GM21619 (cell line): ENCODE results near the gene TEX19.
"Not testable (repeated sequence)": the region's sequence is repeated elsewhere in the genome, so short reads cannot be mapped to it uniquely, and the experiment has no call there.

ENCODE experiments used
- ATAC-seq: cut with Tn5 transposase; IDR thresholded peaks from one replicate; pipeline ENCODE4 v1.9.1; 2021; ENCODE audit not compliant: unreplicated experiment

The TEX19 gene

DNA sequence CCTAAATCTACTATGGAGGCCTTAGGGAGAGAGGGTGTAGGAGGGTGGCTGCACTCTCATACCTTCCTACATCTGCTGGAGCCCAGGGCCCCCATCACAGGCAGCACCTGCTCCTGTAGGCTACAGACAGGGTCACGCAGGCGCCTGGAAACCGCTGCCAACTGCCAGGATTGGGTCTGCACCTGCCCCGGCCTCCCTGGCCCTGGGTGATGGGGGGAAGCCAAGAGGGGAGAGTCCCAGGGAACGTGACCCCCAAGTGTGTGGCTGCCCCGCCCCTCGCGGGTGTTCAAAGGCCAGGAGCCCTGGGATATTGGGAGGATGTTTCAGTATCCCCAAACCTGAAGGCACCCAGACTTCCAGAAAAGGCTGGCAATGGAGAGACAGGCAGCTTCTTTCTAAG, 5.6 kb upstream of the TEX19 start:
- ATAC-seq: no peak

DNA sequence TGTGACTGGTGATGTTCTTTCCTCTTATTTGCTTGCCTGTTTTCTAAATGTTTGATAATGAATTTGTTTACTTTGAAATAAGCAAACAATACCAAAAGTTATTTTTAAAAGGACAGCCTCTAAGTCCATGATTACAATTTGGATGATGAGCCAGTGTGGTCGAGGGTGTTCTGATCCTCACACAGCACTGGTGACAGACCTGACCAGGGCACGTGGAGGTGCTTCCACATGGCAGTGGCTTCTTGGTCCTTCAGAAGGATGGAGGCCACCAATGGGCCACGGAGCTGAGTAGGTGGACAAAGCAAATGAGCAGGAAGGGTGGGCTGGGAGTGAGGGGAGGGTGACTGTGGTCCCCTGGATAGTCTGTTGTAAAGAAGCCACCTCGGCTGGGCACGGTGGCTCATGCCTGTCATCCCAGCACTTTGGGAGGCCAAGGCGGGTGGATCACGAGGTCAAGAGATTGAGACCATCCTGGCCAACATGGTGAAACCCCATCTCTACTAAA, 4.2 kb upstream of the TEX19 start:
- no peak for ATAC-seq

DNA sequence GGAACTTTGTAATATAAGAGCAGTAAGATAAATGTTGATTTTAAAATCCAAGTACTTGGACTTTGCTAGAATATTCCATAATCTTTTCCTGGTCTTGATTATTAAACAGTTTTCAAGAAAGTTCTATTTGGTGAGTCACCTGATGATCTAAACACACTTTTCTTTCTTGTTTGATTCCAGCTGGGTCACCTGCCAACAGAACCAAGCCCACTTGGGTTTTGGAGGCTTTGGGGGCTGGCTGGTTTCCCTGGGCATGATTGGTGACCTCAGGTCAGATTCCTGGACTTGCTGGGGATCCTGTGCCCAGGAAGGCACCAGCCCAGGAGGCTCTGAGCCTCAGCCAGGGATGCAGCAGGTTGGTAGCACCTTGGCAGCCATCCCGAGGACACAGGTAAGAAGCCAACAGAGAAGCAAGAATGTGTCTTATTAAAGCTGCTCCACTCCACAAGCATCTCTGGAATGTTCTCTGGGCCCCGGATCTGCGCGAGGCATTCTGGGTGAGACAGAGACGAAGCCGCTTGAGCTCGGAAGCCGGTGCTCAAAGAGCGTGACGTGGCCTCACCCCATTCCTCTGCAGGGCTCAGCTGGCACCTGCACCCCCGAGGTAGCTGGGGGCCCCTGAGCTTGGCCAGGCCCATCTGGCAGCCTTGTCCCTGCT, 3.1 kb upstream of the TEX19 start:
- no peak for ATAC-seq

DNA sequence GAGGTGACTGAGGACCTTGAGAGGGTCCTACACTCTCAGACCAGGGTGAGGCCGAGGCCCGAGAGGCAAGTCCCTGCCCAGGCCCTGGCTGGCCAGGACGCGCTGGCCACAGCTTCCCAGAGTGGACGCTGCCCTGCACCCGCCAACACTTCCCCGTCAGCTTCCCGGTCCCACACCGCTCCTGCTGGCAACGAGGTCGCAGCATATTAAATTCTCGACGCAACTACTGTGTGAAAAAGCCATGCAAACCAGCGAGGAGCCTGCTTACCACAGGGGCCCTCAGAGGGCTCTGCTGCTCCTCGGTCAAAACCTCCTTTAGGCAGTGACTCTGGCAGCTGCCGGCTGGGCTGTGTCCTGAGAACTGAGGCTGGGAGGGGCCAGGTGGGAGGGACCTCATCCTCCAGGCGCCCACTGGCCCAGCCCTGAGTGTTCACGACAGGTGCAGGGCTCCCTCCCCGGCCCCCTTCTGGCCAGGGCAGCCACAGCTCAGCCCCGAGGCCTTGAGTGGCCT, 2.1 kb upstream of the TEX19 start:
- ATAC-seq: no peak

DNA sequence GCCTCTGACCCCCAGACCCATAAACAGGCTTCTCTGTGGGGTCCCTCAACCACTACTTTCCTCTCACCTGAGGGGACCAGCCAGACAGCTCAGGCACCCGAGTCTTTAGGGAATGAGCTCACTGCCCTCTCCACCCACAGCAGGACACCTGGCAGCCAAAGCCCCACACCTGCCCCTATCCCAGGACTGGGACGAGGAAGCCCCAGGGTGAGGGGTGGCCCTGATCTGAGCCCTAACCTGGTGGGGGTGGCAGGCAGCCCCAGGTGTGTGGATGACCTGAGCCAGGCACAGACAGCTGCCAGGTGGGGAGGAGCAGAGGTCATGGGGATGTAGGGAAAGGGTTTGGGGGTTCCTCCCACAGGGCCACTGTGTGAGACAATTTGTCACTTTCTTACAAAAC, 1.7 kb upstream of the TEX19 start:
- no peak for ATAC-seq

DNA sequence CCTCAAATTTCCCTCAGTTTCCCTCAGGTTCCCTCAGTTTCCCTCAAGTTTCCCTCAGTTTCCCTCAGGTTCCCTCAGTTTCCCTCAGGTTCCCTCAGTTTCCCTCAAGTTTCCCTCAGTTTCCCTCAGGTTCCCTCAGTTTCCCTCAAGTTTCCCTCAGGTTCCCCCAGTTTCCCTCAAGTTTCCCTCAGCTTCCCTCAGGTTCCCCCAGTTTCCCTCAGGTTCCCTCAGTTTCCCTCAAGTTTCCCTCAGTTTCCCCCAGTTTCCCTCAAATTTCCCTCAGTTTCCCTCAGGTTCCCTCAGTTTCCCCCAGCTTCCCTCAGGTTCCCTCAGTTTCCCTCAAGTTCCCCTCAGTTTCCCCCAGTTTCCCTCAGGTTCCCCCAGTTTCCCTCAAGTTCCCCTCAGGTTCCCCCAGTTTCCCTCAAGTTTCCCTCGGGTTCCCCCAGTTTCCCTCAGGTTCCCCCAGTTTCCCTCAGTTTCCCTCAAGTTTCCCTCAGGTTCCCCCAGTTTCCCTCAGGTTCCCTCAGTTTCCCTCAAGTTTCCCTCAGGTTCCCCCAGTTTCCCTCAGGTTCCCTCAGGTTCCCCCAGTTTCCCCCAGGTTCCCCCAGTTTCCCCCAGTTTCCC, 516 bp downstream of the TEX19 start:
- not testable (repeated sequence) for ATAC-seq

DNA sequence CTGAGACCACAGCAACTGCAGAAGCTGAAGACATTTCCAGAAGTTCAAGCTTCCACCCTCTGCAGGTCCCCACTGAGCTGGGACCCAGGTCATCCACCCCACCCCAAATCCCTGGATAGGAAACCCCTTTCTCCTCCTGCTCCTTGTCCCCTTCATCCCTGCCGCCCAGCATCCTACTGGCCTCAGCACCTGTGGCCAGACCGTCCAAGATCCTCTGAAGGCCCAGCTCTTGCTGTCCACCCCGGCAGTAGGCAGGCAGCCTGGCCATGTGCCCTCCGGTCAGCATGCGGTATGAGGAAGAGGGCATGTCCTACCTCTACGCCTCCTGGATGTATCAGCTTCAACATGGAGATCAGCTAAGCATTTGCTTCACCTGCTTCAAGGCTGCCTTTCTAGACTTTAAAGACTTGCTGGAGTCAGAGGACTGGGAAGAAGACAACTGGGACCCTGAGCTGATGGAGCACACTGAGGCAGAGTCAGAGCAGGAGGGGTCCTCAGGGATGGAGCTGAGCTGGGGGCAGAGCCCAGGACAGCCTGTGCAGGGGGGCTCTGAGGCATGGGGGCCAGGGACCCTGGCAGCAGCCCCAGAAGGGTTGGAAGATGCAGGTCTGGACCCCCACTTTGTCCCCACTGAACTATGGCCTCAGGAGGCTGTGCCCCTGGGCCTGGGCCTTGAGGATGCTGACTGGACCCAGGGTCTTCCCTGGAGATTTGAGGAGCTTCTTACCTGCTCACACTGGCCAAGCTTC, 3.0 kb downstream of the TEX19 start:
- no peak for ATAC-seq

DNA sequence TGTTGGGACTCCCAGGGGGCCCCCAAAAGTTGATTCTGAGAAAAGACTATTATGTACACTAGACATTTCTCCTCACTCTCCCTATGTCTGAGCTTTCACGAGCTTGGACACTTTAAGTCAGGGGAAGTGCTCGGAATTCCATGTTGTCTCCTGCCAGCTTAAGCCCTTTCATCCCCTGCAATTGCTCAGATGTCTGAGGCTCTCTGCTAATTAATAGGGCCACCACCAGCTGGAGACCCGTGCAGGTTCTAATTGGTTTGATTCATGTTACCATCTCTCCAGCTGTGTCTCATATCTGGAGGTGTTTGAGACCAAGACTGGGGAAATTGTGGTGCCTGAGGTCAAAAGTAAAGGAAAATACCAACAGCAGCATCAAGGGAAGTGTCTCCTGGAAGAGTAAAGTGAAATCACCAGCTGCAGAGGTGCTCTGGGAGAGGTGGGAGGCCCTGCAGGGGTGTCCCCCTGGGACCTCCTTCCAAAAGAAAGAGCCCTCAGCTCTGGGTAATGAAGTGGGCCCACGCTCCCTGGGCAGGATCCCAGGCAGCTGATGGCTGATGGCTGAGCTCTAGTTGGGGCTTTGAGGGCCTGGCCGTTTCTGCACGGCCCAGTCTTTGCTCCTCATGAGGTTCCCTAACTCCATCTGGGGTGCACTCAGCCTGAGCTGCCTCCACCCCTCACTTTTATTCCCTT, 6.7 kb downstream of the TEX19 start:
- ATAC-seq: no peak

DNA sequence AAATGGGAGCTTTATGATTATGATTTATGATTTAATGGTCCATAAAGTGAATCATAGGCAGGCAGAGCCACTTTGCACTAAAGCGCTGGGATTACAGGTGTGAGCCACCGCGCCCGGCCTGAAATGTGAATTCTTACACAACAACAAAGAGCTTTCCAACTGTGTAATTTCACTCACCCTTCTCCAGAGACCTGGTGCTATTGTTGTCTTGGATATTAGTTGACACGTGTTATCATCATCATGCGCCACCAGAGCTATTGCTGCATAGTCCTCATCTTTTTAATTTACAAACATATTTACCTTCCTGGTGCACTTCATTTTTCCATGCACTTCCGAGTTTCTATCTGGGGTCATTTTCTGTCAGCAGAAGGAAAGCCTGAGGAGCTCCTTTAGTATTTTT, 7.7 kb downstream of the TEX19 start:
- ATAC-seq: no peak

DNA sequence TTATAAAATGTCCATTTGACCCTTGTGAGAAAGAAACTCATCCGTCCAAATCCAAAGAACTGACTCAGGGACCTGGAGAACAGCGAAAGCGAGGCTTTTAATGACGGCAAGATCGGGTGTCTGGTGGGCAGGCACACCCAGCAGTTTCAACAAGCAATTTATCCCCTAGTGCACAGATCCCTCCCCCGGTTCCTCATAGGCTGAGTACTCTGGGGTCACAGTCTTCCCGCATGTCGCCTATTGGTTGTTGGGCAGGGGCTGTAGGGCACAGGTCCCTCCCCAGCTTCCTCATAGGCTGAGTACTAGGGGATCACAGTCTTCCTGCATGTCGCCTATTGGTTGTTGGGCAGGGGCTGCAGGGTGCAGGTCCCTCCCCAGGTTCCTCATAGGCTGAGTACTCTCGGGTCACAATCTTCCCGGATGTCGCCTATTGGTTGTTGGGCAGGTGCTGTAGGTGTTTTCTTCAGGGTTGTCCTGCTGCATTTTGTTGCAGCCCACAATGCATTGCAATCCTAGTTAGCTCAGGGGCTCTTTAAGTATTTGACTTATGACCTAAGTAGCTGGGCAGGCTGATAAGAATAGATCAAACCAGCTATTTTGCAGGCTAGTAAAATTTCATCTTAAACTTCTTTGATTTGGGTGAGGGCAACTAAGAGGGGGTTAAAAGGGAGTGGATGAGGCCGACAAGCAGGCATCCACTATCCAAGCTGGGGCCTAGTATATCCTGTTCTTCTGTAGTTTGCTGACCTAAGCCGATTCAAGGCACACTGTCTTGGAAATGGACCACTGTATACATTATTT, 8.9 kb downstream of the TEX19 start:
- ATAC-seq: no peak

DNA sequence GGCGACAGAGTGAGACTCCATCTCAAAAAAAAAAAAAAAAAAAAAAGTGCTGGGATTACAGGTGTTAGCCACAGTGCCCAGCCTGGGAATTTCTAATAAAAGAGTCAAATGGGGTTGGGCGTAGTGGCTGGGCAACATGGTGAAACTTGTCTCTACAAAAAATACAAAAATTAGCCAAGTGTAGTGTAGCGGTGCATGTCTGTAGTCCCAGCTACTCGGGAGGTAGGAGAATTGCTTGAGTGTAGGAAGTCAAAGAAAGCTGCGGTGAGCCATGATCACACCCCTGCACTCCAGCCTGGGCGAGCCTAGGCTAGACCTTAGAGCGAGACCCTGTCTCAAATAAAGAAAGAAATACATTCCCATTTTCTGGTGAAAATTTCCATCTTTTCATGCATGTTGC, 10.2 kb downstream of the TEX19 start:
- ATAC-seq: no peak

DNA sequence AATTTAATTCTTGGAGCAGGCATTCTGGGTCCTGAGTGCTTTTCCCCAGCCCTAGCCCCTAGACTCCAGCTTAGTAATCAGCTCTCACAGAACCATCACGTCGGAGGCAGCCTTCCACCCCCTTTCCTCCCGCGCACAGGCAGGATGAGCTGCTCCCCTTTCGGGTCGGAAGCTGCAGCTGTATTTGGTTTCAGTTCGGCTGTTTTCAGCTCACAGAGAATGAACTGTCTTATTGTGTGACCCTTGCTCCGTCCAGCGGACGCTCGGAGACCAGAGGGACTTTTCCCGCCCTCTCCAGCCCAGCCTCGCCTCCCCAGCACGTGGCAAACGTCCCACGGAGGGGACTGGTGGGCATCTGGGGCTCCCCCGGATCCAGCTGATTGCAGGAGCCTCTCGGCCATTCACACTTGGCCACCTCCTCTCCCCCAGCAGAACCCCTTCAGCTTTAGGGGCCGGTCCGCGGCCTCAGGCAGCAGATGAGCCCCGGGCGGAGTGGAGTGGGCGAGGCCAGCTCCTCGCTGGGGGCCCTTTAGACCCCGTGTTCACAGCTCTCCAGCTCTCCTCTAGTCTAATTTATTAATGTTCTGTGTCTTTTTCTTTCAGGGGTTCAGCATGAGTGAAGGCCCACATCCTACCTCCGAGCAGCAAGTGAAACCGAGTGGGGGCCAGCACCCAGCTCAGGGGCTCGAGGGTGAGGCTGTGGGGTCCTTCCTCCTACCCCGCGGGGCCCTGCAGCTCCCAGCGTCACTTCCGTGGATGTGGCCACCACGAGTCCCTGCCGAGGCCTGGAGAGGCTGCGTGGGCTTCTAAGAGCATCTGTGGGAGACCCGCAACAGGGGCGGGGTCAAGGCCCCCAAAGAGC, 11.7 kb downstream of the TEX19 start:
- peak; percentile 64 for ATAC-seq

DNA sequence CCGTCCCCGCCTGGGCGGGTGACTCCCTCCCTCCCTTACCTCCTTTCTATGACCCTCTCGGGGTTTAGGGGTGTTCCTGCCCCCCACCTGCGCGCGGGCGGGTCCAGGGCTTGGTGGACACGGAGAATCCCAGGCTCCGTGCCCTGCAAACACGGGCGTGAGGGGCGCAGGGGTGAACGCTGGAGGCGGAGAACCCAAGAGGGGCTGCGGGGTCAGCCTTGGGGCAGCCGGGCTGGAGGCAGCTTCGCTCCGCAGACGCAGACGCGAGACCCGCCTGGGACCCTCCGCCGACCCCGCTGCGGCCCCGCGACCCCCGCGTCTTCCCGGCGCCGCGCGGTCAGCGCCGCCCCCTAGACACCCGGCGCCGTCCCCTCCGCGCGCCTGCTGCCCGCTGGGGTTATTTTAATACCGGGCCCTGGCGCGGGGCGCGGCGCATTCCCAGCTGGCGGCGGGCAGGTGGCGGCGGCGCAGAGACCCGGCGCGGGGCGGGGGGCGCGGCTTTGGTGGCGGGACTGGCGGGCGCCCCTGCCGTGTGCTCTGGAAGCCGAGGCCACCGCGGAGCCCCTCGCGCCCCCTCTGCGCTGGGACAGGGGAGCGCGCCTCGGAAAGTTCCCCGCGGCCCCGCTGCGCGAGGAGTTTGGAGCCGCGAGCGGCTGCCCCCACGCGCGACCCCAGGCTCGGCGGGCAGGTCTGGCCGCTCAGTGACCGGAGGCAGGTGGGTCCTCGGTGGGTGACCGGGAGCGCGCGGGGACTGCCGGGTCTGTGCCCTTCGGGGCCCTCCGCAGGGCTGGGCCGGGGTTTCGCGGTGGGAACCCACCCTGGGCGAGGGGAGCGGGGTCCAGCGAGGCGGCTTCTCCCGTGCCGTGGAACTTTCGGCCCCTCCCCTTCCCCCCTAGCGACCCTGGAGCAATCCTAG, 12.5 kb downstream of the TEX19 start, which contains the start of gene UTS2R:
Gene UTS2R, plus strand, starts transcription at position 433 of the 916 bp plus-strand sequence. CDS start 2,560 bp downstream, outside the sequence.
- ATAC-seq: no peak

DNA sequence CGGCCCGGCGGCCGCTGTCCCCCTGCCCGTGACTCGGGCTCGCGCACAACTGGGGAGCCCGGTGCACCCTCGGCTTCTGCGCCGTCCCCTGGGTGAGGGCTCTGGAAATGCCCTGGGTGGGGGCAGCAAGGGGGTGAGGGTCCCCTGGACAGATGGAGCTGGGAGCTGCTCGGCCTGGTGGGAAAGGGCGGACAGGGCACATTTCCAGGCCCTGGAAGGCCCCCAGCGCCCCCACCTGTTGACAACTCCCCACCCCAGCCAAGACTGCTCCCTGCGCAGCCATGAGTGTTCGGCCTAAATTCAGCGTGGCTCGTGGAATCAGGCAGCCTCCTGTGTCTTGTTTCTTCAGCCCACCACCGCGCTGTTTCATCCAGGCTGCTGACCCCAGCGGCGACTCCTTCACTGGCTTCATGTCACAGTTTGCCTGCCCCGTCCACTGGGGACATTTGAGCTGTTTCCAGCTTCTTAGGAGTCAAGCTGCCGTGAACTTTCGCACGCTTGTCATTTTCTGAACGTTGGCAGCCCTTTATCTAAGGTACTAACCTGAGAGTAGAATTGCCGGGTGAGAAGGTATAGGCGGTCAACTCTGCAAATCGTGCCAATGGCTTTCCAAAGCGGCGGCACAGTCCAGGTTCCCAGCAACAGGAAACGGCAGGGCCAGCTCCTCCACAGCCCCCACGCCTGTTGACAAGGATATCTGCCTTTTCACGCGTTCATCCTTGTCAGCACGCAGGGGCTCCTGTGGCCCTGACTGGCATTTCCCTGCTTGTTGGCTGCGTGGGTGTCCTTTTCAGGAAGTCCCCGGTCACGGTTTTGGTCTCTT, 13.4 kb downstream of the TEX19 start:
- ATAC-seq: no peak

DNA sequence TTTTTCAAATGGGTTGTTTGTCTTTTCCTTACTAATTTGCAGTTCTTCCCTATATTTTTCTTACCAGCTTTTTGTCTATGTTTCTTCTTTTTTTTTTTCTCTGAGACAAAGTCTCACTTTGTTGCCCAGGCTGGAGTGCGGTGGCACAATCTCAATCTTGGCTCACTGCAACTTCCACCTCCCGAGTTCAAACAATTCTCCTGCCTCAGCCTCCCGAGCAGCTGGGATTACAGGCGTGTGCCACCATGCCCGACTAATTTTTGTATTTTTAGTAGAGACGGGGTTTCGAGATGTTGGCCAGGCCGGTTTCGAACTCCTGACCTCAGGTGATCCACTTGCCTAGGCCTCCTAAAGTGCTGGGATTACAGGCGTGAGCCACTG, 14.0 kb downstream of the TEX19 start:
- not testable (repeated sequence) for ATAC-seq

DNA sequence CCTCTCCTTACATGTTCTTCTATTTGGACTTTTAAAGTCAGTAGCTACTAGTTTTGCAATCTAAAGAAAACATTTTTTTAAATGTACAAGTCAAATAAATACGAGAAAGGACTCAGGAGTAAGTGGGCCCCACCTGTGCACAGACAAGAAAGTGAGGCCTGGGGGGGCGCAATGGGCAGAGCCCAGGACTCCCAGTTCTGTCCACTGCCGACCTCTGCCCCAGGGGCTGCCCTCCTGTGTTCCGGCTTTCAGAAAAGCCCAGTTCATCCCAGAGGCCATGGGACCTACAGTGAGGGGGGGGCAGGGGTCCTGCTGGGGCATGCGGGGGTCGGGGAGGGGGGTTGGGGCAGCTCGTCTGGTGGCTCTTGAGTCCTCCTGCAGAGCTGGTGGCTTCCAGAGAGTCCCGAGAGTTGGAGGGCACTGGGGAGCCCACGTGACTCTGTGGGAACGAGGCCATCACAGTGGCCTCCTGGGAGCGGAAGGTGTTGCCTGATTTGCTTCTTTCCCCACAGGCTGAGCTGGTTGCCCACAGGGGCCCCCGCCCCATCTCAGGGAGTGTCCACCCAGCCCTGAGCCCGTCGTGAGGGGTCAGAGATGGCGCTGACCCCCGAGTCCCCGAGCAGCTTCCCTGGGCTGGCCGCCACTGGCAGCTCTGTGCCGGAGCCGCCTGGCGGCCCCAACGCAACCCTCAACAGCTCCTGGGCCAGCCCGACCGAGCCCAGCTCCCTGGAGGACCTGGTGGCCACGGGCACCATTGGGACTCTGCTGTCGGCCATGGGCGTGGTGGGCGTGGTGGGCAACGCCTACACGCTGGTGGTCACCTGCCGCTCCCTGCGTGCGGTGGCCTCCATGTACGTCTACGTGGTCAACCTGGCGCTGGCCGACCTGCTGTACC, 14.9 kb downstream of the TEX19 start:
- no peak for ATAC-seq
